ENCODE measurements around the gene CCDC146.
A peak's percentile ranks its signal among the peaks of the same experiment; 100 is the strongest.
"Not testable (repeated sequence)": the region's sequence is repeated elsewhere in the genome, so short reads cannot be mapped to it uniquely, and the experiment has no call there.

The CCDC146 gene

GRCh38 chr7:77154917-77155464, 32.6 kb downstream of the CCDC146 start:
- DNase-seq (ENCODE audit: low spot score), result not testable (repeated sequence)

- DNase-seq (ENCODE audit: low spot score), result not testable (repeated sequence)
Observed at GRCh38 chr7:77155601-77156377, 33.4 kb downstream of the CCDC146 start.

- not testable (repeated sequence) for DNase-seq (ENCODE audit: low spot score)
Observed at GRCh38 chr7:77157034-77157433, 34.6 kb downstream of the CCDC146 start.

- no peak for DNase-seq (ENCODE audit: low spot score)
Observed at GRCh38 chr7:77157446-77157845, 35.0 kb downstream of the CCDC146 start.

GRCh38 chr7:77171073-77171472, 48.7 kb downstream of the CCDC146 start:
- DNase-seq (ENCODE audit: low spot score), result not testable (repeated sequence)

- DNase-seq (ENCODE audit: low spot score), result not testable (repeated sequence)
Observed at GRCh38 chr7:77172437-77173172, 50.2 kb downstream of the CCDC146 start.

GRCh38 chr7:77174418-77174817, 52.0 kb downstream of the CCDC146 start:
- DNase-seq (ENCODE audit: low spot score), result not testable (repeated sequence)

- not testable (repeated sequence) for DNase-seq (ENCODE audit: low spot score)
Observed at GRCh38 chr7:77175274-77175800, 52.9 kb downstream of the CCDC146 start.

GRCh38 chr7:77177321-77177904, 55.0 kb downstream of the CCDC146 start:
- not testable (repeated sequence) for DNase-seq (ENCODE audit: low spot score)

- DNase-seq (ENCODE audit: low spot score), result not testable (repeated sequence)
Observed at GRCh38 chr7:77178024-77178423, 55.6 kb downstream of the CCDC146 start.

GRCh38 chr7:77181015-77181595, 58.7 kb downstream of the CCDC146 start:
- DNase-seq (ENCODE audit: low spot score), result no peak

- no peak for DNase-seq (ENCODE audit: low spot score)
Observed at GRCh38 chr7:77181734-77182133, 59.3 kb downstream of the CCDC146 start.

GRCh38 chr7:77182261-77182660, 59.8 kb downstream of the CCDC146 start:
- DNase-seq (ENCODE audit: low spot score), result no peak

GRCh38 chr7:77184463-77184862, 62.0 kb downstream of the CCDC146 start:
- no peak for DNase-seq (ENCODE audit: low spot score)

GRCh38 chr7:77184990-77185389, 62.6 kb downstream of the CCDC146 start:
- no peak for DNase-seq (ENCODE audit: low spot score)

GRCh38 chr7:77185866-77186265, 63.5 kb downstream of the CCDC146 start:
- no peak for DNase-seq (ENCODE audit: low spot score)

- DNase-seq (ENCODE audit: low spot score), result no peak
Observed at GRCh38 chr7:77188731-77189437, 66.5 kb downstream of the CCDC146 start.

GRCh38 chr7:77197141-77197540, 74.7 kb downstream of the CCDC146 start:
- no peak for DNase-seq (ENCODE audit: low spot score)

- peak; percentile 44 for DNase-seq (ENCODE audit: low spot score)
Observed at GRCh38 chr7:77199013-77199966, 76.9 kb downstream of the CCDC146 start, which contains the start of gene FGL2. FGL2 (minus strand) TSS chr7:77199819; CDS start chr7:77199793, 26 bp downstream.

GRCh38 chr7:77200542-77200941, 78.1 kb downstream of the CCDC146 start:
- DNase-seq (ENCODE audit: low spot score), result no peak
